Astrocyte of the cerebellum (primary cell): ENCODE measurements around the gene ZC3H12A.

Experiments
- DNase-seq: peaks from one replicate; pipeline ENCODE4 v3.0.0-alpha.2; 2011; ENCODE audit warnings: low read depth
- H3K4me3 ChIP-seq: 2 replicates; pipeline ENCODE4 v1.5.1; 2011; ENCODE audit warnings: mild to moderate bottlenecking, low read depth, low read length, moderate library complexity
- CTCF ChIP-seq: IDR thresholded peaks from 2 replicates; pipeline ENCODE4 v1.5.1; 2012; ENCODE audit warnings: low read length, low read depth, moderate library complexity, mild to moderate bottlenecking; ENCODE audit errors: missing control alignments
- in situ Hi-C: cut with HindIII; loops from 2 replicates; pipeline ENCODE4 v1.10.0; 2017; ENCODE audit warnings: low sequenced_read_pairs

Gene ZC3H12A

GRCh38 chr1:37452416-37452815 lies 22.0 kb upstream of the ZC3H12A start:
- in situ Hi-C loops, result no loop called here
- DNase-seq, result no peak
- H3K4me3 ChIP-seq, result no peak overlapping the region
- TF ChIP-seq CTCF, result no peak

- in situ Hi-C loops, result no loop called here
These were observed 20.7 kb upstream of the ZC3H12A start for GRCh38 chr1:37453647-37454046.

GRCh38 chr1:37455516-37455915 lies 18.9 kb upstream of the ZC3H12A start:
- TF ChIP-seq CTCF, result no peak
- in situ Hi-C loops, result no loop called here
- no peak overlapping the region for H3K4me3 ChIP-seq
- DNase-seq, result no peak

More at GRCh38 chr1:37453647-37454046, 20.7 kb upstream of the ZC3H12A start:
- no peak for TF ChIP-seq CTCF
- H3K4me3 ChIP-seq, result no peak overlapping the region
- DNase-seq, result no peak

GRCh38 chr1:37456614-37457013 lies 17.8 kb upstream of the ZC3H12A start:
- TF ChIP-seq CTCF, result no peak
- H3K4me3 ChIP-seq, result no peak overlapping the region
- in situ Hi-C loops, result no loop called here
- DNase-seq, result no peak

GRCh38 chr1:37458551-37458950 lies 15.8 kb upstream of the ZC3H12A start:
- in situ Hi-C loops, result no loop called here

GRCh38 chr1:37461698-37462436 lies 12.5 kb upstream of the ZC3H12A start:
- no peak overlapping the region for H3K4me3 ChIP-seq
- in situ Hi-C loops, result no loop called here
- no peak for TF ChIP-seq CTCF
- DNase-seq, result no peak

More at GRCh38 chr1:37458551-37458950, 15.8 kb upstream of the ZC3H12A start:
- H3K4me3 ChIP-seq, result no peak overlapping the region
- no peak for DNase-seq
- TF ChIP-seq CTCF, result no peak

GRCh38 chr1:37464443-37464842 lies 9.9 kb upstream of the ZC3H12A start:
- in situ Hi-C loops, result no loop called here
- TF ChIP-seq CTCF, result no peak
- no peak overlapping the region for H3K4me3 ChIP-seq
- DNase-seq, result no peak
